HG02870 (cell line): Measurements from ENCODE around the gene CUZD1.
"Not testable (repeated sequence)": the region's sequence is repeated elsewhere in the genome, so short reads cannot be mapped to it uniquely, and the experiment has no call there.

Source experiments
- ATAC-seq: cut with Tn5 transposase; IDR thresholded peaks from one replicate; pipeline ENCODE4 v1.9.1; 2021; ENCODE audit warnings: mild to moderate bottlenecking, moderate library complexity; ENCODE audit not compliant: unreplicated experiment

The CUZD1 gene, protein sequence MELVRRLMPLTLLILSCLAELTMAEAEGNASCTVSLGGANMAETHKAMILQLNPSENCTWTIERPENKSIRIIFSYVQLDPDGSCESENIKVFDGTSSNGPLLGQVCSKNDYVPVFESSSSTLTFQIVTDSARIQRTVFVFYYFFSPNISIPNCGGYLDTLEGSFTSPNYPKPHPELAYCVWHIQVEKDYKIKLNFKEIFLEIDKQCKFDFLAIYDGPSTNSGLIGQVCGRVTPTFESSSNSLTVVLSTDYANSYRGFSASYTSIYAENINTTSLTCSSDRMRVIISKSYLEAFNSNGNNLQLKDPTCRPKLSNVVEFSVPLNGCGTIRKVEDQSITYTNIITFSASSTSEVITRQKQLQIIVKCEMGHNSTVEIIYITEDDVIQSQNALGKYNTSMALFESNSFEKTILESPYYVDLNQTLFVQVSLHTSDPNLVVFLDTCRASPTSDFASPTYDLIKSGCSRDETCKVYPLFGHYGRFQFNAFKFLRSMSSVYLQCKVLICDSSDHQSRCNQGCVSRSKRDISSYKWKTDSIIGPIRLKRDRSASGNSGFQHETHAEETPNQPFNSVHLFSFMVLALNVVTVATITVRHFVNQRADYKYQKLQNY

DNA sequence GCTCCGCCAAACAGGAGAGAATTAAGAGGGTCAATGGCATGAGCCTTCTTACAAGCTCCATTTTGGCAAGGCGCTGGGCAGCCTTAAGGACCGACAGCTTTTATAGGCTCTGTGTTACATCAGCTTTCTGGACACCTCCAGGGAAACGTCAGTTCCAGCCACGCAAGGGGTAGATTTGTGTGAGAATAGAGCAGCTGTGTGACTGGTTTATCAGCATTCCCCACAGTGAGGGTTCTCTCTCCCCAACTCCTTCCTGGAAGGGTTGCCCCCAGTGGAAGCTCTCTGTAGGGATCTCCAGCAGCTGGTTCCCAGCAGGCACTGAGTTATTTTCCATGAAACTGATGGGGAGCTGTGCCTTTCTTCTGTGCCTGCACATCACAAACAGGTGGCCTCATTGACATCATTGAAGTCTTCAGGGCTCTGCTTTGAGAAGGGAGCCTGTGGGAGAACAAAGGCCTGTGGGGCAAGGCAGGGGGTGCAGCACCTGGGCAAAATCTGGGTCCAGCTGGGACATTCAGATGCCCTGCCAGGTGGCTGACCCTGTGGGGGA, at the start of gene CUZD1:
Gene CUZD1 (minus strand): TSS at position 75 of the 550 bp plus-strand sequence. CDS start 14 bp downstream, at position 61.
- no peak for ATAC-seq

DNA sequence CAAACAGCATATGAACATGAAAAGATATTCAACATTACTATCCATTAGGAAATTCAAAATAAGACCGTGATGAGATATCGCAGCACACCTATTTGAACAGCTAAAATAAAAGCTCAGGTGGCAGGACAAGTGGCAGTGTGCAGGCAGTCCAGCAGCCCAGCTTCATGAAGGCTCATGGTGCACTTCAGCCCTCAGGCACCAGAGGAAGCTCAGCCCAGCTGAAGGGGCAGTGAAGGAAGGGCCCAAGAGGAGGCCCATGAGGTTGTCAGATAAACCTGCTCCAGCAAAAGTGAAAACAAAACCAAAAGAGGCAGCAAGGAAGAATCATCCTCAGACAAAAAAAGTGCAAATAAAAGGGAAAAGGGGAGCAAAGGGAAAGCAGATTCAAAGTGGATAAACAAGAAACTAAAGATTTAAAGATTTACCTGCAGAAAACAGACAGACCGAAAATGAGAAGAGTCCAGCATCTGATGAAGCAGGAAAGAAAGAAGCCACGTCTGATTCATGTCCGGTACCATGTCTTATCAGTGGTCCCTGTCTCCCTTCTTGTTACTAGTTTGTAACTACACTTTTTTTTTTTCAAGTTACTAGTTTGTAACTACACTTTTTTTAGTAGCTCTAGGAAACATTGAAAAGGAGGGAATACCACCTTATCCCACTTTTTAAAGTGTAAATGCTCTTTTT, 48.7 kb upstream of the CUZD1 start:
- ATAC-seq, result no peak

DNA sequence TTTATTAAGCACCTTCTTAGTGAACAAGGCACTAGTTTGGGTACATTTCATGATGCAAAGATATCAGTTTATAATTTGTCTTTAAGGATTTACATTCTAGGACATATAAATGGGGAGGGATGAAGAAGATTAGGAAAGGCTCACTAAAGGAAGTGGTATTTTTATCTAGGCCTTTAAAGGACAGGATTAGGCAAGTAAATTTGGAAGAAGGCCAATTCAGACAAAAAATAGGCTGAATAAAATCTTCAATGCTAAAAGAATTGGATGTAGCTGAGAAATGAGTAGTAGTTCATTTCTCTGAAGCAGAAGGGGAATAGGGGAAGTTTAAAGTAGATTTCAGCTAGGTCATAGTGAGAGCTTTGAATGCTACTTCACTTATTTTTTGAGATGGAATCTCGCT, 38.5 kb upstream of the CUZD1 start:
- no peak for ATAC-seq

DNA sequence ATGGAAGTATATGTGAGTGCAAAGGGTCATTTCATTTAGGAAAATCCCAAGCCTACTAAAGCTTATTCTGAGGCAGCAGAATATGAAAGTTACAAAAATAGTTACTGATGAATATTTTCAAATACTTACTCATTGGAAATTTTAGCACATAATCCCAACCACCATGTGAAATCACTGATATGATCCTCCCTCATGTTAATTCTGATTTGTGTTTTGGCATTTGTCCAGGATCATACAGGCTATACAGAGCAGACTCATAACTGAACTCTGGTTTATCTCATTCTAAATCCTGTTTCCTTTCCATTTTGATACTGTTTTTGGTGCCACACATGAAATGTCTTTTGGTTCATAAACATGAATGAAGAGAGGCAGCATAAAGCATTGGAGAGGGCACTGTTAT, 37.1 kb upstream of the CUZD1 start:
- ATAC-seq, result no peak

DNA sequence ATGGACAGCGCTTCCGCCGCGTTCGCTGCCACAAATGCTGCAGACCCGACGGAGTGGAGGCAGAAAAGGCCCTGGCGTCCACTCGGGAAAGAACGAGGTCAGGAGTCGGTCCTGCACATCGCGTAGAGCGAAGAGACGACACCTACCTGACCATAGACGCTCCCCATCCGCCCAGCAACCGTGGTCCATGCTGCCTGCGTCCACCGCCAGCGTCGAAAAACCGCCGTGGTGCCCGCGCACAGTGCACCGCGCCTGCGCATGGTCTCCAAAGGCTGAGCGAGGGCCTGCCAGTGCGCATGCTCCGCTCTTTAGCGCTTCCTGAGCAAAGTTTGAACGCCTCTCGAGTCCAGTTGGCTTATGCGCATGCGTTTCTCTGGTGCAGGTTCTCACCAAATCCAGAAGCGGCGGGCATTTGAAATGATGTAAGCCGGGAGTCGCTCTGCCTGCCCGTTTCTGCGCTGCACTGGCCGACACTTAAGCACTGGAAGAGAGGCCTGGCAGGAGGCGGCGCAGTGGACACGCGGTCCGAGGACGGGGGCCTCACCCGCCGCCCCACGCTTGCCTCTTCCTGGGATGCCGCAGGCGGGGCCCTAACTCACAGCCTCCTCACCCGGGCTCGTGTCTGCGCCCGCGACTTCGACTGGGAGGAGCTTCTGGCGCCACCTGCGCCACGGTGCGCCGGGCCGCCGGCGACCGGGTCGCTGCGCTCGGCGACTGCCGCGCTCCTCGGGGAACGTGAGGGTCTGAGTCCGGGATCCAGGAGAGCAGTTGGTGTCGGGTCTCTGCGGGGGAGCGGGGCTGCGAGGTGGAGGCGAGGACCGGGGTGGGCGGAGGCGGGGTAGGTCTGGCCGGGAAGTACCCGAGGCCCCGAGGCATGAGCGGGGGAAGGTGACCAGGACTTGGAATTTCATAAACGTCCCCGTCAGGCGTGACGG, 33.9 kb upstream of the CUZD1 start, which contains the start of gene FAM24B:
Gene FAM24B (minus strand): TSS at position 243 of the 935 bp plus-strand sequence. CDS start 29,066 bp downstream, outside the sequence.
- peak; percentile 73 for ATAC-seq

DNA sequence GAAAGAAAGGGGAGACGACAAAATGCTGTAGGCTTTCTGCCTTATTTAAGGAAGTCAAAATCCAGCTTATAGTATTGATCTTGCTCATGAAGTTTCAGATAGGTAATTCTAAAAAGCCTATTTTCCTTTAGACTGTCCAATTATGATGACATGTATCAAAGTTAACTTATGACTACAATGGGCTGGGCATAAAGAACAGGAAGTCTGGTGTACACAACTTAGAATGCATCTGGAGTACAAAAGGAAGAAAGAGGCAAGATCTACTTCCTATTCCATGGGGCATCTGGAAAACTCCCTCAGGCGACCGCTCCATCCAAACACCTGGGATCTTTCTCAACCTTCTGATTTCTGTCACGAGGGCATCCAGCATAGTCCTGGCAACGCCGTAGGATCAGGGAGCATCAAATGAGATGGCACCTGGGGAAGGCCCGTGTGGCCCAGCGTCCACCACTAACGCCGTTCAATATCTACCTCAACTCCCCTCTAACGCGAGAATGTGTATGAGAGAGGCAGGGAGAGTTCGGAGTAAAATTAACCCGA, 33.2 kb upstream of the CUZD1 start:
- peak; percentile 3 for ATAC-seq

DNA sequence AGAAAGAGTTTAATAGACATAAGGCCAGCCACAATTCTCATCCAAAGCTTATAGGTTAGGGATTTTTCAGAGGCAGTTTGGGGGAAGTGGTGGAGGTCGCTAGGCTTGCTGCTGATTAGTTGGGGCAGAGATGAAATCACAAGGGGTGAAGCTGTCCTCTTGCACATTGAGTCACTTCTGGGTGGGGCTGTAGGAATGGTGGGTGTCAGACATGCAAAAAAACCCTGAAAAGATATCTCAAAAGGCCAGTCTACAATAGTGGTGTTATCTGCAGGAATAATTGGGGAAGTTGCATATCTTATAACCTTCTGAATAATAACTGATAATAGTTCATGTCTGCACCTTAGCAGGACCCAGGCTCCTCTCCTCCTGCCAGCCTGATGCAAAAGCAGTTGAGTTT, 31.6 kb upstream of the CUZD1 start:
- no peak for ATAC-seq

DNA sequence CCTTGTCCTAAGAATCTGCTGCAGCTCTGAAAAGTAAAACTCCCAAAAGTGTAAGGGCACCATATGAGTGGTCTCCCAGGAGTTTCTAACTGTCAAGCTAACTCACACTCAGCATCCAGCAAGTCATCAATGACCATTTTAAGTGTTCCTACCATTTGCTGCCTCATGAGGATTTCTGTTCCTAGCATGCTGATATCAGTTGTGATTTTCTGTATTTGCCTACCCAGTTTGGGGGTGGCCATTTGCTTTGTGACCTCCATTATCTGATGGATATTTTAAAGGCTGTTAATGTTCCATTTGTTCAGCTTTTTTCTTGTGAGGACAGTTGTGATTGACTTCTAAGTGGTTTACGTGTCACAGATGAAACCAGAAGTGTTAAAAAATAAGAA, 30.8 kb upstream of the CUZD1 start:
- ATAC-seq, result no peak

DNA sequence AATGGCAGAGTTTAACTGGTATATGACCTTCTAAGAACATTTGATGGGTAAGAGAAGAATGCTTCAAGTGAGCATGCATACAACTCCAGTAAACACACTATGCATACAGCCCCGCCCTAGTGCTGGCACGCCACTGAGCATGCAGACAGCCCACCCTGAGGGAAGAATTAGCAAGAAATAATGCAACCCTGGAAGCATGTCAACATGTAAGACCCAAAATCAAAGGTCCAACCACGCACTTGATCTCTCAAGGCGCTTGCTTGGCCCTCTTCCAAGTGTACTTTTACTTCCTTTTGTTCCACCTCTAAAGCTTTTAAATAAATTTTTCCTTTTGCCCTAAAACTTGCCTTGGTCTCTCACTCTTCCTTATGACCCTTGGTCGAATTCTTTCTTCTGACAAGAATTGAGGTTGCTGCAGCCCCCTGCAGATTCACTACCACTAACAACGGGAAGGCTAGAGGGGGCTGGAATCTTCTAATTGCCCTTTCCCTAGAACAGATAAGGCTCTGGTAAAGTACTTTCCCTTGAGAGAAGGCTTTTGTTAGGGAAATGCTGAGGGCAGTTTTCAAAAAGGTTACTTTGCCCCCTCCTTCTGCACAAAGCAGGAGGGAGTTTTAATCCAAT, 30.3 kb upstream of the CUZD1 start:
- ATAC-seq, result no peak

DNA sequence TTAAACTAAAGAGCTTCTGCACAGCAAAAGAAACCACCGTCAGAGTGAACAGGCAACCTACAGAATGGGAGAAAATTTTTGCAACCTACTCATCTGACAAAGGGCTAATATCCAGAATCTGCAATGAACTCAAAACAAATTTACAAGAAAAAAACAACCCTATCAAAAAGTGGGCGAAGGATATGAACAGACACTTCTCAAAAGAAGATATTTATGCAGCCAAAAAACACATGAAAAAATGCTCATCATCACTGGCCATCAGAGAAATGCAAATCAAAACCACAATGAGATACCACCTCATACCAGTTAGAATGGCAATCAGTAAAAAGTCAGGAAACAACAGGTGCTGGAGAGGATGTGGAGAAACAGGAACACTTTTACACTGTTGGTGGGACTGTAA, 26.3 kb upstream of the CUZD1 start:
- not testable (repeated sequence) for ATAC-seq

DNA sequence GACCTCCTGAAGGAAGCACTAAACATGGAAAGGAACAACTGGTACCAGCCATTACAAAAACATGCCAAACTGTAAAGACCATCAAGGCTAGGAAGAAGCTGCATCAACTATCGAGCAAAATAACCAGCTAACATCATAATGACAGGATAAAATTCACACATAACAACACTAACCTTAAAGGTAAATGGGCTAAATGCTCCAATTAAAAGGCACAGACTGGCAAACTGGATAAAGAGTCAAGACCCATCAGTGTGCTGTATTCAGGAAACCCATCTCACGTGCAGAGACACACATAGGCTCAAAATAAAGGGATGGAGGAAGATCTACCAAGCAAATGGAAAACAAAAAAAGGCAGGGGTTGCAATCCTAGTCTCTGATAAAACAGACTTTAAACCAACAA, 23.1 kb upstream of the CUZD1 start:
- not testable (repeated sequence) for ATAC-seq

DNA sequence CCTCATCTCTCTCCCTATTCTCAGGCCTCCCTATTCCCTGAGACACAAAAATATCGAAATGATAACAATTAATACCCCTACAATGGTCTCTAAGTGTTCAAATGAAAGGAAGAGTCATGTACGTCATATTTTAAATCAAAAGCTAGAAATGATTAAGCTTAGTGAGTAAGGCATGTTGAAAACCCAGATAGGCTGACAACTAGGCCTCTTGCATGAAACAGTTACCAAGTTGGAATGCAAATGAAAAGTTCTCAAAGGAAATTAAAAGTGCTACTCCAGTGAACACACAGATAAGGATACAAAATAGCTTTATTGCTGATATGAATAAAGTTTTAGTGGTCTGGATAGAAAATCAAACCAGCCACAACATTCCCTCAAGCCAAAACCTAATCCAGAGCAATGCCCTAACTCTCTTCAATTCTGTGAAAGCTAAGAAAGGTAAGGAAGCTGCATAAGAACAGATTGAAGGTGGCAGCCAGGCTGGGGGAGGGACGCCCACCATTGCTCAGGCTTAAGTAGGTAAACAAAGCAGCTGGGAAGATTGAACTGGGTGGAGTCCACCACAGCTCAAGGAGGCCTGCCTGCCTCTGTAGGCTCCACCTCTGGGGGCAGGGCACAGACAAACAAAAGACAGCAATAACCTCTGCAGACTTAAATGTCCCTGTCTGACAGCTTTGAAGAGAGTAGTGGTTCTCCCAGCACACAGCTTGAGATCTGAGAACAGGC, 21.3 kb upstream of the CUZD1 start:
- not testable (repeated sequence) for ATAC-seq

DNA sequence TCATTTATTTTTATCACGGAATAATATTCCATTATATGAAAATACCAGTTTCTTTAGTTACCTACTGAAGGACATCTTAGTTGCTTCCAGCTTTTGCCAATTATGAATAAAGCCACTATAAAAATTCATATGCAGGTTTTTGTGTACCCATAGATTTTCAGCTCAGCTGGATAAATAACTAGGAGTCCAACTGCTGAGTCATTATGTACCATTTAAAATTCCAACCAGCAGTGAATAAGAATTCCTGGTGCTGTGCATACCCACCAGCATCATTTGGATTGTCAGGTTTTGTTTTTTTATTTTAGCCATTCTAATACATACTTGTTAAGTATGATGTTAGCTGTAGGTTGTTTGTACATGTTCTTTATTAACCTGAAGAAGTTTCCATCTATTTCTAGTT, 19.2 kb upstream of the CUZD1 start:
- ATAC-seq, result no peak

DNA sequence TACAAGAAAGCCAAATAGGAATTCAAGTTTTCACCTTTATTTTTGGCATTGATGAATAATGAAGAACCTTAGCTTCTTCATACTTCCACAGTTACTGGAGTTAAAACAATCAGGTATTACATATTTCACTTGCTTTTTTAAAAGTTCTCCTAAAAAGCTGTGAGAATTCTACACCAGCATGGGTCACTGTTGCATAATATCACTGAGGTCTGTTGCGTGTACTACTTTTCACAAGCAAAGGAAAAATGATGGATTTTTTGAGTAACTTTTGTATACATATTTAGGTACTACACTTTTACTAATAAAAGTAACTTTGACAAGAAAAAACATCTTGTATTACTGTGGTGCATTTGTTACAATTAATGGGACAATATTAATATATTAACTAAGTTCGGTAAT, 18.5 kb upstream of the CUZD1 start:
- ATAC-seq, result no peak

DNA sequence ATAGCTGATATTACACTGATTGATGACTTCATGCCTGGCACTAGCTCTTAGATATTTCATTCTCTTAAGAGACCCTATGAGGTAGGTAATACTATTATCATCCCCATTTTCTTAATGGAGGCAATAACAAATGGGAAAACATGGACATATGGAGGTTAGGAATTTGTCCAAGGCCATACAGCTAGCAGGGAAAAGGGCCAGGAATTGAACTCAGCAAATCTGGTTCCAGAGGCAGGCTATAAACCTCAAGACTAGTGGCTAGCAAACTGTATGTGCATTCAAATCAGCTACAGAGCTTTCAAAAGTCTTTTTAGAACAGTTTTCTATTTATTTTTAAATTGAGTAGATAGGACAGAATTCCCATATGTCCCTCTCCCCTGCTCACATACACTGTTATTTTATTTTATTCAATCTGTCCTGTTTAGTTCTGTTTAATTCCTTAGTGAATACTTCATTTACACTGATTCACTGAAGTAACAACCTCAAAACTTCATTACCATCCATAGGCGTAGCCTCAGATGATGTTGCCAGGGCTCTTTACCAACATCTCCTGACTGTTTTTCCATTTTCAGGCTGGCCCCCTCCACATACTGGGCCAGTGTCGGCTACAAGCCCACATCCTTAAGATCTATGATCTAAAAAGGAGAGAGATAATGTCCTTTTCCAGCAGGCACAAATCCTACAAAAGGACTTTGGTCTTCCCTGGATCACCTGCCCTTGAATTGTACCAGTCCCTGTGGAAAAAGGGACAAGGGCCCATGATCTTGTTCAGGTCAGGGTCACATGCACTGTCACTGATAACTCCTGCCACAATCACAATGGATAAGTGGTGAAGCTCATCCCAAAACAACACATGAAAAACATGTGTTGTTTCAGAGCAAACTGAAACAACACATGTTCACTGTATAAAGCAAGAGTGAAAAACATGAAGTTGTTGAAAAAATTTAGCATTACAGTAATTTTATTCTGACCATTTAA, 17.8 kb upstream of the CUZD1 start:
- no peak for ATAC-seq

DNA sequence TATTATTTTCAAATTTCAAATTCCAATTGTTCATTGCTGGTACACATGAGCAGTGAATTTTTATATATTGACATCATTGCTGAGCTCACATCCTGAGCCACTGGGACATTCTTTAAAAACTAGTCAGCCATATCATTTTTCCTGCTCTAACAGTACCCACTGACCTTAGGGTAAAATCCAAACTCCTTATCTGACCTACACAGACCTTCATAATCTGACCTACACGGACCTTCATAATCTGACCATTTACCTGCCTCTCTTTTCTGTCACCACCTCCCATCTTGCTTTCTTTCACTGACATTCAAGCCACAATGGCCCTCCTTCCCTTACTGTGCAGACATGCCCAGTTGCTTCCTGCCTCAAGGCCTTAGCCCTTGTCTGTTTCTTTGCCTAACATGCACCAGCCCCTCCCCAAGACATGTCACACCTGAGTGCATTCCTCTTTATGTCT, 16.1 kb upstream of the CUZD1 start:
- ATAC-seq, result no peak

DNA sequence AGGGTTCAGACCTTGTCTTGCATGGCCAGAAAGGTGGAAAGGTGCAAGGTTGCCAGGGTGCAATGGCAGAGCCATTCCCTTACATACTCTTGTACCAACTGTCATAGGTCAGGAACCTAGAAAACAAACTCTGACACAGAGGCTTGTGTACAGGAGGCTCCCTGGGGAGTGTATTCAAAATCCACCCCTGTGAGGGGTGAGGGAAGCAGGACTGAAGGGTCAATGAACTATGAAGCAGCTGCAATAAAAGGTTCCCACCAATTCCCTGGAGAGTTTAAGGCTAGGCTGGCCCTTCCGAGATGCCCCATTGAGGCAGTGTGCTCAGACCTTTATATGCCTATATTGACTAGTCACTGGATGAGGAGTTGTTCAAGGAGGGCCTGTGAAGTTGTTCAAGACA, 13.9 kb upstream of the CUZD1 start:
- ATAC-seq, result no peak

DNA sequence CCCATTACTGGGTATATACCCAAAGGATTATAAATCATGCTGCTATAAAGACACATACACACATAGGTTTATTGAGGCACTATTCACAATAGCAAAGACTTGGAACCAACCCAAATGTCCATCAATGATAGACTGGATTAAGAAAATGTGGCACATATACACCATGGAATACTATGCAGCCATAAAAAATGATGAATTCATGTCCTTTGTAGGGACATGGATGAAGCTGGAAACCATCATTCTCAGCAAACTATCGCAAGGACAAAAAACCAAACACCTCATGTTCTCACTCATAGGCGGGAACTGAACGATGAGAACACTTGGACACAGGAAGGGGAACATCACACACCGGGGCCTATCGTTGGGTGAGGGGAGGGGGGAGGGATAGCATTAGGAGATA, 12.4 kb upstream of the CUZD1 start:
- not testable (repeated sequence) for ATAC-seq
